ENCODE measurements around the gene KIAA0825.

DNA sequence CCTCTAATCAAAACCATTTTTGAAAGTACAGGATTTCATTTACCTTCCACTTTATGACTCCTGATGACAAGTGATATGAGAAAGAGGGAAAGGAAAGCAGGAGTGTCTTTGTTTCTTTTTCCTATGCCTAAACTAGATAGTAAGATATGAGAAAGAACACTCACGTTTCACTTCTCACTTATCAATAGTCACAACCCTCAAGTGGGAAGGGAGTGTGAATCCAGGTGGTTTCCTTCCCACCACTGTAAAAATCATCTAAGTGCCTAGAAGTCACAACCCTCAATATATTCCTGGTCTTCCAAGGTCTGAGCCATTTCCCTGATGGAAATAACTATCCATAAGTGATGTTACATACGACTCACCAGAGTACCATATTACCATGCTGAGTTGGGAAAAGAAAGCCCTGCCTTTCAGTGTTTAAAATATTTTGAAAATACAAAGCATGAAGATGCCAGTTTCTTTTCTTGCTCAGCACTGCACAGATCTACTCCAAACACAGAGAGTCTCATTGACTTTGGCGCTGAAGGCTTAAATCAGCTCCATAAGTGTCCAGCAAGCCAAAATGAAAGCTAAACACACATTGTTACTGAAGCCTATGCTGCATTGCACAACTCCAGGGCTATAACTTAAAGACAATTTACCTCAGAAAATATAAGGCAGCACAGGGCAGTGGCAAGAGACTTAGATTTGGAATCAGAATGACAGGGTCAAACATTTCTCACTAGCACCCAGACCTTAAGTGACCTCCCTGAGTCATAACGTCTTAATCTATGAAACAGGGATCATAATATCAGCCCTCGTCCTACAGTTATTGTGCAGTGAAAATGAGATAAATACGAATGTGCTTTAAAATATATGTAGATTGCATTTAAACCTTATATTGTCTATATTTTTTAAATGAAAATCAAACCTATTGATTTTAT, 301.2 kb downstream of the KIAA0825 start:
- TF ChIP-seq, protein P1, sequence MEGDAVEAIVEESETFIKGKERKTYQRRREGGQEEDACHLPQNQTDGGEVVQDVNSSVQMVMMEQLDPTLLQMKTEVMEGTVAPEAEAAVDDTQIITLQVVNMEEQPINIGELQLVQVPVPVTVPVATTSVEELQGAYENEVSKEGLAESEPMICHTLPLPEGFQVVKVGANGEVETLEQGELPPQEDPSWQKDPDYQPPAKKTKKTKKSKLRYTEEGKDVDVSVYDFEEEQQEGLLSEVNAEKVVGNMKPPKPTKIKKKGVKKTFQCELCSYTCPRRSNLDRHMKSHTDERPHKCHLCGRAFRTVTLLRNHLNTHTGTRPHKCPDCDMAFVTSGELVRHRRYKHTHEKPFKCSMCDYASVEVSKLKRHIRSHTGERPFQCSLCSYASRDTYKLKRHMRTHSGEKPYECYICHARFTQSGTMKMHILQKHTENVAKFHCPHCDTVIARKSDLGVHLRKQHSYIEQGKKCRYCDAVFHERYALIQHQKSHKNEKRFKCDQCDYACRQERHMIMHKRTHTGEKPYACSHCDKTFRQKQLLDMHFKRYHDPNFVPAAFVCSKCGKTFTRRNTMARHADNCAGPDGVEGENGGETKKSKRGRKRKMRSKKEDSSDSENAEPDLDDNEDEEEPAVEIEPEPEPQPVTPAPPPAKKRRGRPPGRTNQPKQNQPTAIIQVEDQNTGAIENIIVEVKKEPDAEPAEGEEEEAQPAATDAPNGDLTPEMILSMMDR (IDR thresholded peaks at IDR 0.05): no peak
- TF ChIP-seq POLR2A (IDR thresholded peaks at IDR 0.05): no peak

Measured in Peyer's patch (tissue), 4 donors.